Thyroid gland (tissue), 4 donors: Measurements from ENCODE around the gene BEST4.

ENCODE experiments used
- CTCF ChIP-seq, 6 experiments: fragments of 200-600 bp in 3 of 6; fragments of 450-650 bp in 3 of 6; sonication (generic) in 3 of 6; IDR thresholded peaks; one replicate each; pipeline ENCODE4 v1.5.1; 2016 to 2019; ENCODE audit warnings: antibody characterized with exemption in 6 of 6, mild to moderate bottlenecking in 2 of 6, inconsistent platforms in 1 of 6, moderate library complexity in 1 of 6
- POLR2A ChIP-seq, 2 donors: fragments of 450-650 bp; IDR thresholded peaks; one replicate each; pipeline ENCODE4 v1.6.1; 2017; ENCODE audit warnings: antibody characterized with exemption in 2 of 2, mild to moderate bottlenecking in 2 of 2, moderate library complexity in 1 of 2

GRCh38 chr1:44801491-44802305 lies 13.7 kb upstream of the BEST4 start:
- TF ChIP-seq CTCF (IDR thresholded peaks at IDR 0.05) (no peak), POLR2A (IDR thresholded peaks at IDR 0.05) (no peak)
